GM19240 (cell line): Measurements from ENCODE around the gene ADD1.
"Not testable (repeated sequence)": the region's sequence is repeated elsewhere in the genome, so short reads cannot be mapped to it uniquely, and the experiment has no call there.

ENCODE experiments used
- DNase-seq: peaks from one replicate; pipeline ENCODE4 v3.0.0; 2011; ENCODE audit warnings: low spot score; ENCODE audit not compliant: insufficient read length

ADD1 gene

DNA sequence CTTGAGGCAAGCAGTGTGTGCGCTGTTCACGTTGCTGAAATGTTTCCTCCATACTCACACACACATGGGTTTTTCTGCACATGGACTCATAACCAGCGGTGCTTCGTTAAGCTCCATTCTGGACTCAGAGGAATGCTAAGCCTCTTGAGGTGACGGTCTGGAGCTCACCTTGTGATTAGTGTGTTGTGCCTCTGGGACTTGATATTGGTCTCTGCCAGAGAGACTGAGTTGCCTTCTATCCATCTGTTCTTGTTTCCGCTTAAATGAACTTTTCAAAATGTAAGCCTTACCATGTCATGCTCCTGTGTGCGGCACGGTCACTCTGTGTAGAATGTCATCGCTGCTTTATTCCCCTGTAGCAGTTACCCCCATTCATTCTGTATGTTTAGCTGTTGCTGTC lies 42.5 kb downstream of the ADD1 start:
- no peak for DNase-seq

DNA sequence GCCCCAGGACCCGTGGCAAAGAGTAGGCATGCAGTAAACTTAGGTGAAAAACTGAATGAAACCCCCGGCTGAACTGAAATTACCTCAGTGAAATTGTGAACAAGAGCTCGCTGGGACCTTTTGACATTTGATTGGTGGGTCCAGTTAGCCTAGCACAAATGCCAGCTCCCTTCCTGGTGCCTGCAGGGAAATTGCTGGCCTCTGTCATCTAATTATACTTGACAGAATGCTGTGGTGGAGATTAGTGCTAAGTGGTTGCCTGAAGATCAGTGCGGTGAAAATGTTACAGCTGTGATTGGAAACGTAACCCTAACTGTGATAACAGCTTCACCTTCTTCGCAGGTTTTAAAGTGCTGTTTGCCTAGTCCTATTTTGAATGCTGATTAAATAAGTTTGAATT lies 43.0 kb downstream of the ADD1 start:
- no peak for DNase-seq

DNA sequence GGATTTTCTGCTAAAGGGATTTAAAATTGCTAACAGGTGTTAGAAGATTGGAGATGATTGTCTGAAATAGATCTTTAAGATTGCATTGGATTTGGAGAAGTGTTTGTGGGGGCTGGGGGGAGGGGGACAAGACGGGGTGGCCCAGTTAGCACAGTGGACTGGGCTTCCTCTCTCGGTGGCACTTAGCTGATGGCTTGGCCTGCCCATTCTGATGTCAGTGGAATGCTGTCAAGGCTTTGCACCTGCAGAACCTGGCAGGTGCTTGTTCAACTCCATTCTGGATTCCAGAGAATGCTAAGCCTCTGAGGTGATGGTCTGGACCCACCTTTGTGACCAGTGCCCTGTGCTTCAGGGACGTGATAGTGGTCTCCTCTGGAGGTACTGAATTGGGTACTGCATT lies 43.7 kb downstream of the ADD1 start:
- DNase-seq: no peak

DNA sequence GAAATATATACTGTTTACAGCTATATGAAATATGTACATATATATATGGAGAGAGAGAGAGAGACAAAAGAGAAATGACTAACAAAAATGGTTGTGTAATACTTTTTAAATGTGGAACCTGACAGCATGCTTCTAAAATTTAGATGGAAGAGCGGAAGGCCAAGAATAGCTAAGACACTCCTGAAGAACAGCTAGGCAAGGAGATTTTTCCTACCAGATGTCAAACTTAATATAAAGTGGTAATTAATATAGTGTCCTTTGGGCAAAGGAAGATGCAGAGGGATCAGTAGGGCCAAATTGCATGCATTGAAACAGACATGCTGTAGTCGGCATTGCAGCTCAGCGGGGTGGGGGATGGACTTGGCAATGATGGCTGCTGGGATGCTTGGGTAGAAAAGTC lies 45.2 kb downstream of the ADD1 start:
- DNase-seq: no peak

DNA sequence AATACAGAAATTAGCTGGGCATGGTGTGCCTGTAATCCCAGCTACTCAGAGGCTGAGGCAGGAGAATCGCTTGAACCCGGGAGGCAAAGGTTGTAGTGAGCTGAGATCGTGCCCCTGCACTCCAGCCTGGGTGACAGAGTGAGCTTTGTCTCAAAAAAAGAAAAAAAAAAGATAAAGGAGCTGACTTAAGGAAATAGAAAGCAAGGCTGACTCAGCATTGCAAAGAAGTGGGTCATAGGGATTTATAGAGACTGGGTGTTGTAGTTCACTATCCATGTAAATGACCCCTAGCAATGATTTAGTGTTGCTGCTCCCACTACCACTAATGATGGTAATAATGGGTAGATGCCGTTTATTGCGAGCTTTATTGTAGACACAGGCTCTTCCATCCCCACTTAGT lies 47.6 kb downstream of the ADD1 start:
- DNase-seq: no peak

DNA sequence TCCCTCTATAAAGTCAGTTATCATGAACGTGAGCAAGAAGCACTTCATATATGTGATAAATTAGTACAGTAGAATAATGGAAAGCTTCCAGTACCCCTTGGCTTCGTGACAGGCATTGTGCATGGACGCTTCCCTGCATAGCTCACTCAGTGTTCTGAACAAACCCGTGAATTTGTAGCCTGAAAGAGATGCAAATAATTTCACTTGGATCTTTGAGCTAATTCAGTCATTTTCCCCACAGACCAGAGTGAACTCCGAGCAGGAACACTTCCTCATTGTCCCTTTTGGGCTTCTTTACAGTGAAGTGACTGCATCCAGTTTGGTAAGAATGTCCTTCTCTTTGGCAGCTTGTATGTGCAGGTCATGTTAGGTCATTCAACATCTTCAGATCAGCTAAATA lies 50.1 kb downstream of the ADD1 start:
- DNase-seq: no peak

DNA sequence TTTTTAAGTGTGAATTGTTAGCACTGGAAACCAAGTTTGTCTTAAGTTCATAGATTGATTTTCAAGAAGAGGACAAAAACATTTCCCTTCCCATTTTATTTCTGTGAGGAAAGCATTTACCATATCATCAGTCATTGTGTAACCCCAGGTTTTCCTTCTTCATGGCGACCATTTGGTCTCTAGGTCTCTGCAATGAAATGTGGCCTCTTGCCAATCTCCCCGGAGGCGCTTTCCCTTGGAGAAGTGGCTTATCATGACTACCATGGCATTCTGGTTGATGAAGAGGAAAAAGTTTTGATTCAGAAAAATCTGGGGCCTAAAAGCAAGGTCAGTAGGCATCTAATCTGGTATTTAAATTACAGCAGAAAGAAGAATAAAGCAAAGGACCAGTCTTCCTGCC lies 54.4 kb downstream of the ADD1 start:
- no peak for DNase-seq

DNA sequence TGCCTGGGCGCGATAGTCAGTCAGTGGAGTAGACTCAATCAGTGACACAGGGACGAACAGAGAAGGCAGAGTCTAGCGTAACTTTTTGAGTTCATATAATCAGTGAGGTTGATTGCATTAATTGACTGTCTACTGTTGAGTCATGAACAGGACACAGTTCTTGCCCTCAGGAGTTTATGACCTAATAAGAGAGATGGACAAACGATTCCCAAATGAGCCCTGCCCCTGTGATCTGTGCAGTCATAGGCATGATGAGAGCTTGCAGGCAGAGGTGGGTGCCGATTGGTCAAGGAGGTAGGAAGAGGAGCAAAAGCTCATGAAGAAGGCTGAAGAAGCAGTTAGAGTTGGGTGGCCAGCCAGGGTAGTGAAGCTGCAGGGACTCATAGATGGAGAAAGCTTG lies 57.1 kb downstream of the ADD1 start:
- no peak for DNase-seq

DNA sequence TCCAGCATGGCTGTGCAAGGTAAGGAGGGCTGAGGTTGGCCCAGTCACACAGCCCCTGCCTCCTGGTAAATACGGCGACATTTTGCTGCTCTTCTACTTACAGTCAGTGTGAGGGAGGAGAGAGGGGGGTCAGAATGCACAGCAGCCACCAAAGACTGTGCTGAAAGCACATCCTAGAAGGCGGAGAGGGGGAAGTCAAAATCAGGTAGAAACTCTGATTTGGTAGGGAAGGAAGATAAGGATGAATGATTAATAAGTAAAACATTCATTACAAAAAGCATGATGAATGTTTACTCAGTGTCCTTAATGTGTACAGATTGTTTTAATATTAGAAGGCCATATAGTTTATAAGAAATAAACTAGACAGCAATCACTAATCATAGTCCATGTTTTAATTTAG lies 57.5 kb downstream of the ADD1 start:
- DNase-seq: no peak

DNA sequence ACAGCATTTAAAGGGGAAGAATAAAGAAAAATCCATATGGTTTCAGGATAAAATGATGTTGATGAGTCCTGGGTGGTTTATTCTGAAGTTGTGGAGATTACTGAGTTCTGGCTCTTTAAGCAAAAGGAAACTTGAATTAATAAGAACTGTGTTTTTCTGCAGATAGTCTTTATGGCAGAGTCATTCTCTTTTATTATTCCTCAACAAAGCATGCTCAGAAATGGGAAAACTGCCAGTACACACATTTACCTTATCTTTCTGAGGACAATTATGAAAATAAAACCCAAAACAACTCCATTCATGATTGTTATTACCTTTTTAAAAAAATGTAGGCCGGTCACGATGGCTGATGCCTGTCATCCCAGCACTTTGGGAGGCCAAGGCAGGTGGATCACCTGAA lies 58.5 kb downstream of the ADD1 start:
- no peak for DNase-seq

DNA sequence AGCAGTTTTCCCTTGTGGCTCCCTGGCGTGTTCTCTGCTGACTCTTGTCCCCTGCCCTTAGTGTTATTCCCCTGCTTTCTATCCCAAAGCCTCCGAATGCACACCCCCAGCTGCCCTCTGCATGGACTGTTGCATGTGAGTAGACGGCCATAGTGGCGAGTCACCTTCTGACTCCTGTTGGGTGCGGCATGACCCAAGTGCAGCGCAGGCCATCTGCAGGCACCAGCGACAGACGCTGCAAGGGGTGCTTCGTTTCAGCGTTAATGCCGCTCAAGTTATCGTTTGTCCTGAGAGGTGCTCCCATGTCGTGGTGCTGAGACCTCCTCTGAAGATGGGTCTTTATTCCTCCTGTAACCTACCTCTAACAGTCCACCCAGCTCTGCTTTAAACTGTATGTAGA lies 61.9 kb downstream of the ADD1 start:
- no peak for DNase-seq

DNA sequence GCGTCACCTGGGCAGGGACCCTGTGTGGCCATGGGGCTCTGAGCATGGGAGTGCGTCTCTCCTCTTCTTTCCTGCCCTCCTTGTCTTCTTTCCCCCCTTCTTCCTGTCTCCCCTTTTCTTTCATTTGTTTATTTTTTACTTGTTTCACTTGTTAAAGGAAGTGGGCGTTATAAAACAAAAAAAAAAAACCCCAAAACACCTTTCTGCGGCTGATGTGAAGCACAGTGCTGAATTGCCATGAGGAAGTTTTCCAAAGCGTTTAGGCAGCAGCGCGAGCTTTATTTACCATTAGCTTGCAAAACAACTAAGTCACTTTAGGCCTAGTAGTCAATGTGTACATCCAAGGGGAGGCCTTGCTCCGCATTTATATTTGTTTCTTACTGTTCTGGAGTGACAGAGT lies 62.6 kb downstream of the ADD1 start:
- no peak for DNase-seq

DNA sequence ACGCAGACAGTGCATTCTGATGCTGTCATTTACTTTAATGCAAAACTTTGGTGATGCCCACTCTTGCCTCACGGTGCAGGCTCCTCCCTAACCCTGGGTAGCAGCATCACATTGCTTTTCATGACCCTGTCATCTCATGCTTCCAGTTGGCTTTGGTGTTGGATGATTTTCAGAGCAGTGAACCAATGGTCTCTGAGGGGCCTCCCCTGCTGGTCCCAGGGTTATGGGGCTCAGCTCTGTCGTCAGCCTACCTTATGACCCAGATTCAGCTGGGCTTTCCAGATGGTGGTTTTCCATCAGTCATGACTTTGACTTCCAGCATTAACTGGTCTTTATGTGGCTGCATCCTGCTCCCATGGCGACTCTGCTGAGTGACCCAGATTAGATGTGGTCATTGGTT lies 63.6 kb downstream of the ADD1 start:
- DNase-seq: no peak

DNA sequence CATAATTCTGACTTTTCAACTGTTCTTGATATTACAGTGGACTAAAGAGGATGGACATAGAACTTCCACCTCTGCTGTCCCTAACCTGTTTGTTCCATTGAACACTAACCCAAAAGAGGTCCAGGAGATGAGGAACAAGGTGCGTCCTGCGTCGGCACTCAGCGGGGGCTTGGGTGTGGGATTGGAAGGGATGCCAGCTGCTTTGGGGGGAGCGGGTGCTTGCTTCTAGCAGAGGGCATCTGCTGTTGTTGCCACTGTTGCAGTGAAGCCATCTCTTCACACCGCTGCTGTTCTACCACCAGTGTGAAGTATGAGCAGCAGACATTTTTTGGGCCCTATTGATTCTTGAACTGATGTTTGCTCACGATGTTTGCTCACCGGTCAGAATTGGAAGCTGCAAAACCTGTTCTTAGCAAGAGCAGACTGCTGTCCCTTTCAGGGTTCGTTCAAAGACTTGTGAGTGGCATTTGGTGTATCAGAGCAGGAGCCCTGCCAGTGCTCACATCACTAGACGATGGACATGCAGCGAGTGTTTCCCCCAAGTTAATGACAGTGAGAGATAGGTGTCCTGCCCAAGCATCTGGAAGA lies 64.2 kb downstream of the ADD1 start:
- no peak for DNase-seq

DNA sequence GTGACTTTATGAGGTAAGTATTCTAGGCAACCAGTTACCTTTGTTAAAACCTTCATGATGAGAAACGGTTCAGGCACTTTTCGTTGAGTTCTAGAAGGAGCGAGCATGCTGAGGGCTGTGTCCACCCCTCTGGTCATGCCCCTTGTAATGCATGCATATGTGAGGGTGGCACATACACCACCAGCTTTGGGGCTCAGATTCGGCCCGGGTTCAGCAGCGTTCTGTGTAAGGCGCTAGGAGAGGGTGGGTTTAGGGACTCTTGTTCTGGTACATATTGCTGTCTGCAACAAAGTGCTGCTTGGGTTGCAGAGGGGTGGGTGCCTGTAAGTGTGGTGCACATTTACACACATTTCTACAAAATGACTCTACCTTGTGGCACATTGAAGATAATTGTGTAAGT lies 65.0 kb downstream of the ADD1 start:
- no peak for DNase-seq

DNA sequence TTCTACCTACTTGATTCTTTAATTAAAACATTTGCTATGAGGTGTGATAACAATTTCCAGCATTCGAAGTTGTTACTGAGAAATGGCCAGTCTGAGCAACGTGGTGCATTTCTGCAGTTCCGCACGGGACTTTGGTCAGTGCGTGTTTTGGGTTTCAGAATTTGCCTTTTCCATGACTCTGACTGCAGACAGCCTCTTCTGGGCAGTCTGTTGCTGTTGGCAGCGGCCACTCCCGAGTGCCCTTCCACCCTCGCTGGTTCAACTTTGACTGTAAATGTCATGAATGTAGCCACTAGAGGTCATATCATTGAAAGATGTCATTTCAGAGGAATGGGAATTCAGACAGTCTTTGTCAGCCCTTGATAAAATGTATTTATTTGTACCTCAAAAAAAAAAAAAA lies 65.9 kb downstream of the ADD1 start:
- DNase-seq: no peak

DNA sequence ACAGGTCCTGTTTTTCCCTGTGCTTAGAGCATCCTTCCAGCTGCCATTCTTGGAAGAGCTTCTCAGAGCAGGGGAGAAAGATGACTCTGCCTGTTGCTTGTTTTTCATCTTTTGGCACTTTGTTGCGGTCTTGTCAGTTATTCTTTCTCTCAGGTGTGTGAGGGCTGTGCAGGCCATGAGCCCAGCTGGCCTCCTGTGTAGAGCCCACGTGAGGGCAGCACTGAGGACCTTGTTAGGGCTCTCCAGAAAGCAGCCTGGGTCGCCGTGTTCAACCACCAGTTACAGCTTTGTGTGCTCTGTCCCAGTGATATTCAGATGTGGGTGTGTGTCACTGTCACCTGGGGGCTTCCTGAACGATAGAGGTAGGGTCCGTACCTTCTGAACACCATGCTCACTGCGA lies 66.8 kb downstream of the ADD1 start:
- DNase-seq: no peak

DNA sequence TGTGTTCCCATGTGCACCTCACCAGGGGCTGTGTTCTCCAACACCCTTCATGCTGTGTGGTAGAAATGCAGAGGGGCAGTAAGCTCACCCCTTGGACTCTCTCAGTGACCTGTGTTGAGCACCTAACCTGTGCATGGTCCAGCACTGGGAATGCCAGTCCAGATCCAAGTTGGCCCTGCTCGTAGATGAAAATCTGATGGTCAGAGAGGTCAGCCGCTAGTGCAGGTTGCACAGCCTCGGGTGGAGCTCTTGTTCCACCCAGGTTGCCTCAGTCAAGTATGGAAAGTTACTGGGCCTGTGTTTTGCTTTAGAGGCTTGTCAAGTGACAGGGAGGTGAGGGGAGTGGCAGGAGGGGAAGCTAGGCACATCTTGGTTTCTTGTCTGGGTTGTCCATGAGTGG lies 68.2 kb downstream of the ADD1 start:
- no peak for DNase-seq

DNA sequence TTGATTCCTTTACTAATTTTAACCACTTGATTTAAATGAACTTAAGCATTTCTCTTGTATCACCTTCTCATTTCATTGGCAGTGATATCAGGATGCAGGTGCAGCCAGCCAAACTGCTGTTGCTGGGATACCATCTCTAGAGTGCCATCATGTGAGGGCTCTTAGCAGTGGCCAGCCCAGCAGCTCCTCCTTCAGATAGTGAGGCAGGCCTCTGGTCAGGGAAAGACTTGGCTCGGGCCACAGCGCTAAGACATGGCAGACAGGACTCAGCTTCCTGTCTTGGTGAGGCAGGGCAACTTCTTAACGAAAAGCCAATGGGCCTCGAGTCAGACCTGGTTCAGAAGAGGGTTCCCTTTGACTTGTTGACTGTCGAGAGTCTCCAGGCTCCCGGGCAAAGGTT lies 69.5 kb downstream of the ADD1 start:
- no peak for DNase-seq

DNA sequence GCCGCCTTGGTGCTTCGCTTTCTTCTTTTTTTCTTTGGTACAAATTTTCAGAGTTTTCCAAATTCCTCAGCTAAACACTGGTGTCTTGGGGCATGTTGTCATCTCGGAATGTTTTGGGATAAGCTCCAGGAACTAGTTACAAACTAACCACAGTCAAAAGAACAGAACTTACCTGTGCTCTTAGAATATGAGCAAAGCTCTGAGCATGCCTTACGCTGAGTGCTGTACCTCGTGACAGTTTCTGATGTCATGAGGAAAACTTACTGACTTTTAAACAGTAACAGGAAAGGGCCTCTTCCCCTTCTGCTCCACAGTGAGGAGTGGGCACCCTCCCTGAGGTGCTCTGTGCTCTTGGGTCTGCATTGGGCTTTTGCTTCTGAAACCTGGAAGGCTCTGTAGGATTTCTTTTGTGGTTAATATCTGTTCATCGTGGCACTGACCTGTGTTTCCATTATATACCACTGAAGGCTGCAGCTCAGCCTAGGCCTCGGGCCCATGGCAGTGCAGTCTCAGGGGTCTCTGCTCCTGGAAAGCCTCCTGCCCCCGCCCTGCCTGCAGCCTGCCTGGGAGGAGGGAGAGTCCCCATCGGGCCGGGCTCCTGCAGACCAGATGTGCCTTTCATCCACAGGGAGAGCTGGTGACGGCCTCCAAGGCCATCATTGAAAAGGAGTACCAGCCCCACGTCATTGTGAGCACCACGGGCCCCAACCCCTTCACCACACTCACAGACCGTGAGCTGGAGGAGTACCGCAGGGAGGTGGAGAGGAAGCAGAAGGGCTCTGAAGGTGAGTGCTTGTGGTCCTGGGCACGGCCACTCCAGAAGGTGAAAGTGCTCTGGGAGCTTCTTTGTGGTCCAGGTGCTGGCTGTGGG lies 70.8 kb downstream of the ADD1 start:
- DNase-seq: no peak

DNA sequence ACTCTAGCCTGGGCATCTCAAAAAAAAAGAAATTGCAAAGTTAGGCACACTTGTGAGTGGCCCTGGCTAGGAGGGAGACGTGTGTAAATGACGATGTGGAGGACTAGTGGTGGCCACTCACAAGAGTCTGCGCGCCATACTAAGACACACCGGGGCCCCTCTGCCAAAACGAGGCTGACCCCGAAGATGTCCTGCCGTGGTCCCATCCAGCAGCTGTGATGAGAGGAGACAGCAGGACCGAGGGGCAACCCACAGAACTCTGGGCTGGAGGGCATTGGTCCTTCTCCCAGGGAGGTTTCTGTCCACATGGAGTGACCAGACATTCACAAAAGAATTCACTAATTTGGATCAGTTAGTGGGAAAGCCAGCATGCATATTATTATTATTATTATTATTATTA lies 72.1 kb downstream of the ADD1 start:
- no peak for DNase-seq

DNA sequence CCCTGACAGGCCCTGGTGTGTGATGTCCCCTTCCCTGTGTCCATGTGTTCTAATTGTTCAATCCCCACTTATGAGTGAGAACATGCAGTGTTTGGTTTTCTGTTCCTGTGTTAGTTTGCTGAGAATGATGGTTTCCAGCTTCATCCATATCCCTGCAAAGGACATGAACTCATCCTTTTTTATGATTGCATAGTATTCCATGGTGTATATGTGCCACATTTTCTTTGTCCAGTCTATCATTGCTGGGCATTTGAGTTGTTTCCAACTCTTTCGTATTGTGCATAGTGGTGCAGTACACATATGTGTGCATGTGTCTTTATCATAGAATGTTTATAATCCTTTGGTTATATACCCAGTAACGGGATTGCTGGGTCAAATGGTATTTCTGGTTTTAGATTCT lies 73.1 kb downstream of the ADD1 start:
- not testable (repeated sequence) for DNase-seq

DNA sequence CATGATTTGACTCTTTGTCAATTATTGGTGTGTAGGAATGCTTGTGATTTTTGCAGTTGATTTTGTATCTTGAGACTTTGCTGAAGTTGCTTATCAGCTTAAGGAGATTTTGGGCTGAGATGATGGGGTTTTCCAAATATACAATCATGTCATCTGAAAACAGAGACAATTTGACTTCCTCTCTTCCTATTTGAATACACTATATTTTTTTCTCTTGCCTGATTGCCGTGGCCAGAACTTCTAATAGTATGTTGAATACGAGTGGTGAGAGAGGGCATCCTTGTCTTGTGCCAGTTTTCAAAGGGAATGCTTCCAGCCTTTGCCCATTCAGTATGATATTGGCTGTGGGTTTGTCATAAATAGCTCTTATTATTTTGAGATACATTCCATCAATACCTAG lies 74.7 kb downstream of the ADD1 start:
- DNase-seq: not testable (repeated sequence)
